ENCODE results near the gene SUSD2. TPM values are rescaled to one million over a fixed set of nuclear protein-coding genes. Genes with fewer than 3 reads are reported as not detected.

SUSD2 gene
- total RNA-seq, 1 donor from 2014 or later, result 3.2 TPM

- Histone ChIP-seq H3K36me3 (no peaks in the 10 kb centered on the region), H3K27me3 (ENCODE audit: low read depth) (no peaks in the 10 kb centered on the region), H3K4me3 (no peak overlapping the region), H3K27ac (replicated peaks) (peak overlapping the region; percentile 92), H3K9me3 (replicated peaks) (no peaks in the 10 kb centered on the region), H3K4me1 (peaks cover 66% of the 10 kb centered on the region)
- intact Hi-C loops (cut with micrococcal nuclease), result no loop called here
- no peak for DNase-seq
- TF ChIP-seq CTCF (IDR thresholded peaks at IDR 0.05; ENCODE audit: borderline replicate concordance), result no peak
Observed at GRCh38 chr22:24154826-24155225, 26.5 kb upstream of the SUSD2 start.

GRCh38 chr22:24155627-24156140 lies 25.6 kb upstream of the SUSD2 start:
- Histone ChIP-seq H3K4me1 (peaks cover 68% of the 10 kb centered on the region), H3K9me3 (replicated peaks) (no peaks in the 10 kb centered on the region), H3K27ac (replicated peaks) (peak overlapping the region; percentile 92), H3K4me3 (peak overlapping the region; percentile 89), H3K36me3 (no peaks in the 10 kb centered on the region), H3K27me3 (ENCODE audit: low read depth) (no peaks in the 10 kb centered on the region)
- TF ChIP-seq CTCF (IDR thresholded peaks at IDR 0.05; ENCODE audit: borderline replicate concordance), result peak; percentile 63
- peak; percentile 87 for DNase-seq
- intact Hi-C loops (cut with micrococcal nuclease), result no loop called here

GRCh38 chr22:24156141-24156912 lies 25.0 kb upstream of the SUSD2 start:
- intact Hi-C loops (cut with micrococcal nuclease), result no loop called here
- Histone ChIP-seq H3K4me1 (peaks cover 71% of the 10 kb centered on the region), H3K4me3 (peak overlapping the region; percentile 89)

GRCh38 chr22:24156913-24157821 lies 24.1 kb upstream of the SUSD2 start:
- DNase-seq, result peak; percentile 86
- H3K4me1 ChIP-seq, result peaks cover 80% of the 10 kb centered on the region
- intact Hi-C loops (cut with micrococcal nuclease), result no loop called here

More at GRCh38 chr22:24156141-24156912, 25.0 kb upstream of the SUSD2 start:
- peak; percentile 39 for DNase-seq
- no peaks in the 10 kb centered on the region for H3K27me3 ChIP-seq (ENCODE audit: low read depth)
- no peak for TF ChIP-seq CTCF (IDR thresholded peaks at IDR 0.05; ENCODE audit: borderline replicate concordance)
- peak overlapping the region; percentile 92 for H3K27ac ChIP-seq (replicated peaks)
- H3K9me3 ChIP-seq (replicated peaks), result no peaks in the 10 kb centered on the region
- no peaks in the 10 kb centered on the region for H3K36me3 ChIP-seq

More at GRCh38 chr22:24156913-24157821, 24.1 kb upstream of the SUSD2 start:
- H3K27ac ChIP-seq (replicated peaks), result peak overlapping the region; percentile 92
- peak; percentile 93 for TF ChIP-seq CTCF (IDR thresholded peaks at IDR 0.05; ENCODE audit: borderline replicate concordance)
- H3K36me3 ChIP-seq, result no peaks in the 10 kb centered on the region
- H3K4me3 ChIP-seq, result peak overlapping the region; percentile 89
- no peaks in the 10 kb centered on the region for H3K27me3 ChIP-seq (ENCODE audit: low read depth)
- no peaks in the 10 kb centered on the region for H3K9me3 ChIP-seq (replicated peaks)
